ENCODE results near the gene GLT1D1.

Gene GLT1D1

GRCh38 chr12:128879898-128880764 lies 26.9 kb downstream of the GLT1D1 start:
- Histone ChIP-seq H3K4me3 (replicated peaks; ENCODE audit: low read depth, low read length) (no peak overlapping the region), H3K36me3 (ENCODE audit: control insufficient read depth, insufficient read depth, low read length) (no peaks in the 10 kb centered on the region), H3K27me3 (replicated peaks; ENCODE audit: control insufficient read depth, insufficient read depth, low read length) (no peaks in the 10 kb centered on the region)
- DNase-seq (ENCODE audit: extremely low read depth, insufficient read length): no peak
- TF ChIP-seq CTCF (IDR thresholded peaks at IDR 0.05; ENCODE audit: insufficient read depth, low read length, poor library complexity, severe bottlenecking): no peak

GRCh38 chr12:128891856-128892255 lies 38.6 kb downstream of the GLT1D1 start:
- DNase-seq (ENCODE audit: extremely low read depth, insufficient read length): no peak
- TF ChIP-seq CTCF (IDR thresholded peaks at IDR 0.05; ENCODE audit: insufficient read depth, low read length, poor library complexity, severe bottlenecking): no peak
- no peaks in the 10 kb centered on the region for H3K36me3 ChIP-seq (ENCODE audit: control insufficient read depth, insufficient read depth, low read length)
- H3K4me3 ChIP-seq (replicated peaks; ENCODE audit: low read depth, low read length): no peak overlapping the region
- H3K27me3 ChIP-seq (replicated peaks; ENCODE audit: control insufficient read depth, insufficient read depth, low read length): no peaks in the 10 kb centered on the region

- Histone ChIP-seq H3K36me3 (ENCODE audit: control insufficient read depth, insufficient read depth, low read length) (no peaks in the 10 kb centered on the region), H3K4me3 (replicated peaks; ENCODE audit: low read depth, low read length) (no peak overlapping the region), H3K27me3 (replicated peaks; ENCODE audit: control insufficient read depth, insufficient read depth, low read length) (no peaks in the 10 kb centered on the region)
- no peak for DNase-seq (ENCODE audit: extremely low read depth, insufficient read length)
- no peak for TF ChIP-seq CTCF (IDR thresholded peaks at IDR 0.05; ENCODE audit: insufficient read depth, low read length, poor library complexity, severe bottlenecking)
These were observed 50.0 kb downstream of the GLT1D1 start for GRCh38 chr12:128903236-128903635.

GRCh38 chr12:128905003-128905544 lies 51.8 kb downstream of the GLT1D1 start:
- Histone ChIP-seq H3K4me3 (replicated peaks; ENCODE audit: low read depth, low read length) (no peak overlapping the region), H3K36me3 (ENCODE audit: control insufficient read depth, insufficient read depth, low read length) (no peaks in the 10 kb centered on the region), H3K27me3 (replicated peaks; ENCODE audit: control insufficient read depth, insufficient read depth, low read length) (no peaks in the 10 kb centered on the region)
- no peak for TF ChIP-seq CTCF (IDR thresholded peaks at IDR 0.05; ENCODE audit: insufficient read depth, low read length, poor library complexity, severe bottlenecking)
- DNase-seq (ENCODE audit: extremely low read depth, insufficient read length): no peak

- no peak for DNase-seq (ENCODE audit: extremely low read depth, insufficient read length)
- H3K36me3 ChIP-seq (ENCODE audit: control insufficient read depth, insufficient read depth, low read length): no peaks in the 10 kb centered on the region
- no peak for TF ChIP-seq CTCF (IDR thresholded peaks at IDR 0.05; ENCODE audit: insufficient read depth, low read length, poor library complexity, severe bottlenecking)
- no peaks in the 10 kb centered on the region for H3K27me3 ChIP-seq (replicated peaks; ENCODE audit: control insufficient read depth, insufficient read depth, low read length)
- no peak overlapping the region for H3K4me3 ChIP-seq (replicated peaks; ENCODE audit: low read depth, low read length)
These were observed 53.3 kb downstream of the GLT1D1 start for GRCh38 chr12:128906485-128907137.
